Fibroblast of skin of left biceps (primary cell): ENCODE data around the gene INVS.
"Not testable (repeated sequence)": the region's sequence is repeated elsewhere in the genome, so short reads cannot be mapped to it uniquely, and the experiment has no call there.

Experiments used
- DNase-seq, 2 experiments: peaks; one replicate each; pipeline ENCODE4 v3.0.0-alpha.2; 2013; ENCODE audit warnings: low read depth in 2 of 2

Gene INVS

DNA sequence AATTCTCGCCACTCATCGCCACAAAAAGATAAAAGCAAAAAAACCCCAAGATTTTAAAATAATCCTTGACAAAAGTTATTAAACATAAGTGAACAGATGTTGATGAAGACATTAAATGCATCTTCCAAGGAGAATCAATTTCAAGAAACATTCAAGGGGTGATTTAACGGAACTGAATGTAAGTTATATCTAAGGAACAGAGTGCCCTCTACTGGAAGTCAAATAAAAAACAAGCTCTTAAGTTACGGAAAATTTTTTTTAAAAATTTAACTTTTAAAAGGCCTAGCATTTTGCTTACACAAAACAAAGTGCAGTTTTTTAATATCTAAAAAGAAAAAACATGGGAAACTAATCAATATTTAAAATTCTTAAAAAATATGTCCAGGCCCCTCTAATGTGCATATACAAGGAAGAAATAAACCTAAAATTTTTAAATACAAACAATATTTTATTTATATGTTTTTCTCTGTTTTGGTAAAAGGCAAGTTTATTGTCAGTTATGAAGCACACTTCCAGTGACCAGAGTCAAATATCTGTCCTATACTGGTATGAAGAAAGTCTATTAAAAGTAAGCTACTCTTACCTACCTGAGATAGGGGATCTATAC lies 225.7 kb downstream of the INVS start:
- DNase-seq: no peak

GRCh38 chr9:100338736-100339135 lies 239.7 kb downstream of the INVS start:
- not testable (repeated sequence) for DNase-seq

- no peak for DNase-seq
These were observed 241.2 kb downstream of the INVS start for GRCh38 chr9:100340224-100340623.

GRCh38 chr9:100341889-100342288 lies 242.8 kb downstream of the INVS start:
- DNase-seq: no peak

- DNase-seq: no peak
These were observed 247.8 kb downstream of the INVS start for GRCh38 chr9:100346836-100347235.

DNA sequence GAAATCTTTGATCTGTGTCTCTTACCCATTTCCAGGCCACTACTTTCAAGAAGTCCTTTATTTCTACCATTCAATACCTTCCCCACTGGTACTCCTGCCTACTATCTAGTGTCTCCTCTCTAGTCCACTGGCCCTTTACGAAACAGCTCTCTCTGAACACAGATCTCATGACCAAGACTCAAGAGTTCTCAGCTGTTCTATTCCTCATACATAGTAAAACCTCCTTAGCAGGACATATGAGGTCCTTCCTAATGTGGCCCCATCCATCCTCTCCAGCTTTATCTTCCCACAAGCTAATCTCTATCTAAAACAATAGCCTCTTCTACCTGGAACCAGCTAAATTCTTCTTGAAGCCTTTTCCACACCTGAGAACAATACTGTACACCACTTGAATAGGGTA lies 251.1 kb downstream of the INVS start:
- no peak for DNase-seq
